ENCODE measurements around the gene CYB5R4. TPM values are rescaled to one million over a fixed set of nuclear protein-coding genes. Genes with fewer than 3 reads are reported as not detected.
"Not testable (repeated sequence)": the region's sequence is repeated elsewhere in the genome, so short reads cannot be mapped to it uniquely, and the experiment has no call there.

The CYB5R4 gene
- total and polyA plus RNA-seq, 12 donors: 1.2 to 20.0 (median 15.5) TPM

- Histone ChIP-seq H3K36me3 (peaks cover 0 to 13% (median 0%) of the 10 kb centered on the region in 9 donors), H3K4me3 (no peak overlapping the region), H3K27me3 (no peaks in the 10 kb centered on the region), H3K4me1 (peaks cover 0 to 15% (median 0%) of the 10 kb centered on the region in 9 donors), H3K27ac (no peak overlapping the region), H3K9me3 (peaks cover 0 to 19% (median 0%) of the 10 kb centered on the region in 11 donors)
- intact Hi-C loops (cut with DNase I): no loop called here
- no peak for DNase-seq
- 54 to 98% methylated on average over 1 of the region's 1 CpG for WGBS, 2 donors
- no peak for ATAC-seq
- TF ChIP-seq CTCF (IDR thresholded peaks at IDR 0.05): no peak
These were observed 33.5 kb downstream of the CYB5R4 start for GRCh38 chr6:83893024-83893423.

GRCh38 chr6:83897094-83897493, 37.6 kb downstream of the CYB5R4 start:
- H3K27ac ChIP-seq; H3K4me3 ChIP-seq; ATAC-seq; H3K27me3 ChIP-seq; H3K4me1 ChIP-seq; intact Hi-C loops (cut with DNase I); DNase-seq: not testable (repeated sequence)
- Histone ChIP-seq H3K36me3 (peaks cover 0 to 13% (median 0%) of the 10 kb centered on the region in 9 donors), H3K9me3 (peaks cover 0 to 25% (median under 1%) of the 10 kb centered on the region in 11 donors)
- WGBS, 2 donors: no CpG with 5 or more reads among the region's 2 CpGs

- Histone ChIP-seq H3K9me3 (peaks cover 0 to 56% (median 15%) of the 10 kb centered on the region in 11 donors), H3K27me3 (no peaks in the 10 kb centered on the region), H3K27ac (no peak overlapping the region), H3K4me1 (no peaks in the 10 kb centered on the region), H3K4me3 (no peak overlapping the region), H3K36me3 (no peaks in the 10 kb centered on the region)
- no peak for TF ChIP-seq CTCF (IDR thresholded peaks at IDR 0.05)
- DNase-seq (no peak), ATAC-seq (no peak)
- WGBS, 2 donors: 97 to 98% methylated on average over 1 of the region's 1 CpG
- intact Hi-C loops (cut with DNase I): no loop called here
These were observed 42.1 kb downstream of the CYB5R4 start for GRCh38 chr6:83901624-83902023.

DNA sequence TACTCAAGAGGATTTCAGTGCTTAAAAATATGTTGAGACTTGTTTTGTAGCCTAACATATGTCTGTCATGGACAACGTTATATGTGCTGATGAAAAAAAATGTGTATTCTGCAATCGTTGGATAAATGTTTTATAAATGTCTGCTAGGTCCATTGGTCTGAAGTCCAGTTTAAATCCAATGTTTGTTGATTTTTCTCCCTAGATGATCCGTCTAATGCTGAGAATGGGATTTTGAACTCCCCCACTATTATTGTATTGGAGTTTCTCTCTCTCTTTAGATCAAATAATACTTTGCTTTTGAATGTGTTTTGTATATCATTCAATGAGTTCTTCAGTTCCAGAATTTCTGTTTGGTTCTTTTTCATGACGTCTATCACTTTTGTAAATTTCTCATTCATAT, 44.9 kb downstream of the CYB5R4 start:
- ATAC-seq: no peak
- WGBS, 2 donors: 91 to 95% methylated on average over 4 of the region's 4 CpGs
- H3K27me3 ChIP-seq: no peaks in the 10 kb centered on the region

More for the DNA sequence above, 44.9 kb downstream of the CYB5R4 start:
- Histone ChIP-seq H3K27ac (no peak overlapping the region), H3K4me3 (no peak overlapping the region), H3K4me1 (no peaks in the 10 kb centered on the region), H3K9me3 (peaks cover 0 to 45% (median 15%) of the 10 kb centered on the region in 11 donors), H3K36me3 (peaks cover 0 to 7% (median 0%) of the 10 kb centered on the region in 9 donors)
- DNase-seq: no peak
- TF ChIP-seq CTCF (IDR thresholded peaks at IDR 0.05): no peak
- intact Hi-C loops (cut with DNase I): no loop called here

Data from heart right ventricle (tissue), 16 donors.